Stomach (tissue), 4 donors: ENCODE results near the gene PRTN3.

ENCODE experiments used
- POLR2A ChIP-seq, 4 donors: fragments of 450-650 bp; IDR thresholded peaks; one replicate each; pipeline ENCODE4 v1.6.1; 2016; ENCODE audit warnings: antibody characterized with exemption in 4 of 4, control low read depth in 2 of 4, mild to moderate bottlenecking in 1 of 4, moderate library complexity in 1 of 4
- POLR2AphosphoS5 ChIP-seq, 3 donors: sonication (generic); formaldehyde crosslinking; IDR thresholded peaks; one replicate each; pipeline ENCODE4 v1.6.1; 2016; ENCODE audit warnings: antibody characterized with exemption in 3 of 3
- TF ChIP-seq, protein P1 (sequence below), 7 experiments: fragments of 450-650 bp in 4 of 7; fragments of 200-600 bp in 3 of 7; sonication (generic) in 3 of 7; IDR thresholded peaks; one replicate each; pipeline ENCODE4 v1.5.1; 2016 to 2019; ENCODE audit warnings: antibody characterized with exemption in 7 of 7, control low read depth in 2 of 7, mild to moderate bottlenecking in 1 of 7

DNA sequence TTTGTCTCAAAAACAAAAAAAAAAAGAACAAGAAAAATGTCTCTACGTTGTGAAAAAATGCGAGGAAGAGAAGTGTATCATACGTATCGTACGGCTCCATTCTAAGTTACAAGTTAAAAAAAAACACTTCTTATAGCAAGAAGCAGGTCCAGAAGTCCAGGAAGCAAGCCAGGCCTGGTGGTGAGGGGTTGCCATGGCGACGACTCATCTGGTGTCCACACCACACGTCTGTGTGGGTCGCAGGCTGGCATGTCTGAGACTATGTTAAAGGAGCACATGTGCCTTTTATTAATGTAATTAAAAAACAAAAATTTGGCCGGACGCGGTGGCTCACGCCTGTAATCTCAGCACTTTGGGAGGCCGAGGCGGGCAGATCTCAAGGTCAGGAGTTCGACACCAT, 46.3 kb downstream of the PRTN3 start:
- TF ChIP-seq, protein P1, sequence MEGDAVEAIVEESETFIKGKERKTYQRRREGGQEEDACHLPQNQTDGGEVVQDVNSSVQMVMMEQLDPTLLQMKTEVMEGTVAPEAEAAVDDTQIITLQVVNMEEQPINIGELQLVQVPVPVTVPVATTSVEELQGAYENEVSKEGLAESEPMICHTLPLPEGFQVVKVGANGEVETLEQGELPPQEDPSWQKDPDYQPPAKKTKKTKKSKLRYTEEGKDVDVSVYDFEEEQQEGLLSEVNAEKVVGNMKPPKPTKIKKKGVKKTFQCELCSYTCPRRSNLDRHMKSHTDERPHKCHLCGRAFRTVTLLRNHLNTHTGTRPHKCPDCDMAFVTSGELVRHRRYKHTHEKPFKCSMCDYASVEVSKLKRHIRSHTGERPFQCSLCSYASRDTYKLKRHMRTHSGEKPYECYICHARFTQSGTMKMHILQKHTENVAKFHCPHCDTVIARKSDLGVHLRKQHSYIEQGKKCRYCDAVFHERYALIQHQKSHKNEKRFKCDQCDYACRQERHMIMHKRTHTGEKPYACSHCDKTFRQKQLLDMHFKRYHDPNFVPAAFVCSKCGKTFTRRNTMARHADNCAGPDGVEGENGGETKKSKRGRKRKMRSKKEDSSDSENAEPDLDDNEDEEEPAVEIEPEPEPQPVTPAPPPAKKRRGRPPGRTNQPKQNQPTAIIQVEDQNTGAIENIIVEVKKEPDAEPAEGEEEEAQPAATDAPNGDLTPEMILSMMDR (IDR thresholded peaks at IDR 0.05): no peak
- TF ChIP-seq POLR2A (IDR thresholded peaks at IDR 0.05) (no peak), POLR2AphosphoS5 (IDR thresholded peaks at IDR 0.05) (no peak)
